Amygdala (tissue), 56 donors: ENCODE results near the gene IGSF22.

Experiments used
- DNase-seq, 56 donors: peaks; one replicate each; lab custom pipeline; 2025; lab: John Stamatoyannopoulos, UW

The IGSF22 gene

GRCh38 chr11:18745251-18745650 lies 19.3 kb upstream of the IGSF22 start:
- DNase-seq = no peak

GRCh38 chr11:18743900-18744514 lies 18.0 kb upstream of the IGSF22 start:
- DNase-seq = no peak

- no peak for DNase-seq
These were observed 17.4 kb upstream of the IGSF22 start for GRCh38 chr11:18743365-18743764.

GRCh38 chr11:18741783-18742182 lies 15.8 kb upstream of the IGSF22 start:
- no peak for DNase-seq

- DNase-seq = no peak
These were observed 13.7 kb upstream of the IGSF22 start for GRCh38 chr11:18739685-18740084.

- no peak for DNase-seq
These were observed 11.7 kb upstream of the IGSF22 start for GRCh38 chr11:18737642-18738041.

GRCh38 chr11:18736590-18737148 lies 10.7 kb upstream of the IGSF22 start:
- no peak for DNase-seq

- no peak for DNase-seq
These were observed 7.2 kb upstream of the IGSF22 start for GRCh38 chr11:18733202-18733601.

GRCh38 chr11:18731949-18732821 lies 6.2 kb upstream of the IGSF22 start:
- DNase-seq = peak in 44 of 56 donors; percentile 11 to 83 (median 38)

GRCh38 chr11:18731441-18731840 lies 5.5 kb upstream of the IGSF22 start:
- no peak for DNase-seq

GRCh38 chr11:18730020-18730419 lies 4.0 kb upstream of the IGSF22 start:
- DNase-seq = no peak

- DNase-seq = no peak
These were observed 3.4 kb upstream of the IGSF22 start for GRCh38 chr11:18729426-18729825.

GRCh38 chr11:18728658-18729057 lies 2.7 kb upstream of the IGSF22 start:
- no peak for DNase-seq

GRCh38 chr11:18727479-18728236 lies 1.7 kb upstream of the IGSF22 start:
- DNase-seq = peak in 12 of 56 donors; percentile 10 to 29 (median 18)

GRCh38 chr11:18723991-18724390 lies 2.0 kb downstream of the IGSF22 start:
- DNase-seq = peak in 34 of 56 donors; percentile 20 to 82 (median 40)

GRCh38 chr11:18722293-18722637 lies 3.7 kb downstream of the IGSF22 start:
- DNase-seq = no peak

GRCh38 chr11:18721561-18722292 lies 4.3 kb downstream of the IGSF22 start:
- DNase-seq = peak in 10 of 56 donors; percentile 11 to 58 (median 37)

GRCh38 chr11:18720808-18721560 lies 5.0 kb downstream of the IGSF22 start:
- peak in 46 of 56 donors; percentile 20 to 79 (median 48) for DNase-seq

- peak in 9 of 56 donors; percentile 17 to 36 (median 25) for DNase-seq
These were observed 5.7 kb downstream of the IGSF22 start for GRCh38 chr11:18720091-18720807.
